IMR-90 (cell line): ENCODE results near the gene LHFPL6.

Source experiments
- BHLHE40 ChIP-seq: fragments of 150-350 bp; IDR thresholded peaks from 2 replicates; pipeline ENCODE4 v1.6.1; 2016; ENCODE audit warnings: mild to moderate bottlenecking, low read depth, low read length
- CEBPB ChIP-seq: IDR thresholded peaks from 2 replicates; pipeline ENCODE4 v1.6.1; 2012; ENCODE audit warnings: low read depth, low read length, improper control_type of control experiment
- CHD1 ChIP-seq: IDR thresholded peaks from 2 replicates; pipeline ENCODE4 v1.6.1; 2012; ENCODE audit warnings: low read depth, low read length, improper control_type of control experiment
- CTCF ChIP-seq: conservative IDR thresholded peaks from 2 replicates; pipeline ENCODE4 v1.5.1; 2012; ENCODE audit warnings: mild to moderate bottlenecking, low read depth, low read length, improper control_type of control experiment
- ELK1 ChIP-seq: fragments of 150-350 bp; IDR thresholded peaks from 2 replicates; pipeline ENCODE4 v1.6.1; 2016; ENCODE audit warnings: low read depth, mild to moderate bottlenecking, low read length, moderate library complexity, borderline replicate concordance
- FOS ChIP-seq: fragments of 150-350 bp; IDR thresholded peaks from 2 replicates; pipeline ENCODE4 v1.6.1; 2016; ENCODE audit warnings: low read depth, low read length
- MAFK ChIP-seq: IDR thresholded peaks from 2 replicates; pipeline ENCODE4 v1.6.1; 2012; ENCODE audit warnings: low read depth, low read length, improper control_type of control experiment
- MAZ ChIP-seq: IDR thresholded peaks from 2 replicates; pipeline ENCODE4 v1.6.1; 2012; ENCODE audit warnings: low read depth, mild to moderate bottlenecking, low read length, improper control_type of control experiment, moderate library complexity, borderline replicate concordance
- MXI1 ChIP-seq: IDR thresholded peaks from 2 replicates; pipeline ENCODE4 v1.6.1; 2012; ENCODE audit warnings: low read depth, mild to moderate bottlenecking, low read length, moderate library complexity, borderline replicate concordance
- NFE2L2 ChIP-seq: fragments of 150-350 bp; IDR thresholded peaks from 2 replicates; pipeline ENCODE4 v1.6.1; 2016; ENCODE audit warnings: low read depth, mild to moderate bottlenecking, low read length
- POLR2A ChIP-seq: IDR thresholded peaks from 2 replicates; pipeline ENCODE4 v1.6.1; 2012; ENCODE audit warnings: mild to moderate bottlenecking, low read depth, low read length
- RAD21 ChIP-seq: IDR thresholded peaks from 2 replicates; pipeline ENCODE4 v1.6.1; 2012; ENCODE audit warnings: low read length, improper control_type of control experiment
- RFX5 ChIP-seq: IDR thresholded peaks from 2 replicates; pipeline ENCODE4 v1.8.0; 2012; ENCODE audit warnings: low read depth, mild to moderate bottlenecking, low read length, moderate library complexity
- SMC3 ChIP-seq: fragments of 150-350 bp; IDR thresholded peaks from 2 replicates; pipeline ENCODE4 v1.6.1; 2016; ENCODE audit warnings: low read depth, mild to moderate bottlenecking, antibody characterized with exemption, low read length, moderate library complexity

- TF ChIP-seq RFX5, result no peak
- TF ChIP-seq CTCF, result no peak
- no peak for TF ChIP-seq MXI1
- TF ChIP-seq MAZ, result no peak
- no peak for TF ChIP-seq FOS
- TF ChIP-seq POLR2A, result no peak
- no peak for TF ChIP-seq MAFK
- TF ChIP-seq BHLHE40, result no peak
- no peak for TF ChIP-seq RAD21
- no peak for TF ChIP-seq SMC3
- TF ChIP-seq CEBPB, result no peak
- TF ChIP-seq ELK1, result no peak
- no peak for TF ChIP-seq CHD1
- no peak for TF ChIP-seq NFE2L2
Observed at GRCh38 chr13:39401756-39402155, 201.2 kb downstream of the LHFPL6 start.
